ENCODE data around the gene PPIL6.

PPIL6 gene

GRCh38 chr6:109442393-109442924 is 2.0 kb upstream of the PPIL6 start:
- FAIRE-seq = no peak
- TF ChIP-seq TAF1 (IDR thresholded peaks at IDR 0.05; ENCODE audit: low read depth, low read length) (no peak), POLR2A (IDR thresholded peaks at IDR 0.05; ENCODE audit: low read depth, low read length) (no peak)
- no peak for DNase-seq (ENCODE audit: insufficient read length, low spot score)

DNA sequence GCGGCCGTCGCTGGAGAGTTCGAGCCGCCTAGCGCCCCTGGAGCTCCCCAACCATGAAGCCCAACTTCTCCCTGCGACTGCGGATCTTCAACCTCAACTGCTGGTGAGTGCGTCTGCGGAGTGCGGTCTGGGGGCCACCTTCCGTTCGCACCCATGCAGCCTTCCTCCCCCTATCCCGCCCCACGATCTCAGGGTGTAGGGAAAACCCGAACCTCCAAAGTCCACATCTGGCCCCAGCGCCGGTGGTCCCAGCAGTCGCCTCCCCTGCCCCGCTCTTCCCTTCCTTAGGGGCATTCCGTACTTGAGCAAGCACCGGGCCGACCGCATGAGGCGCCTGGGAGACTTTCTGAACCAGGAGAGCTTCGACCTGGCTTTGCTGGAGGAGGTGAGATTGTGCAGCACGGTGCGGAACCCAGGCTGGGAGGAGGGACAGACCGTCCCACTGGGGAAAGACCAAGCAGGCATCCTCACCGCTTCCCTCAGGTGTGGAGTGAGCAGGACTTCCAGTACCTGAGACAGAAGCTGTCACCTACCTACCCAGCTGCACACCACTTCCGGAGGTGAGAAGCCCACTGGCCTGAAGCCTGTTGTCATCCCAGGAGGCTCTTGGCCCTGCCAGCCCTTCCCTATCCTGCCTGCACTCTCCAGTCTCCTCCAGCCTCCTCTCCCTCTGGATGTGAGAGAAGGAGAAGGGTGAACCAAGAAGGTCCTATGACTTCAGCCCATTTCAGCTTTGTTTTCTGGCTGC is 815 bp upstream of the PPIL6 start:
- 0 out of 2 replicates have a peak, but pooled peaks have one; percentile 24 for TF ChIP-seq POLR2A (IDR thresholded peaks at IDR 0.05; ENCODE audit: low read depth, low read length)
- 0 out of 2 replicates have a peak, but pooled peaks have one; percentile 4 for TF ChIP-seq POLR2AphosphoS5 (IDR thresholded peaks at IDR 0.05; ENCODE audit: low read depth, low read length)
- no peak for TF ChIP-seq PAX5 (IDR thresholded peaks at IDR 0.05; ENCODE audit: insufficient read depth, low read length, severe bottlenecking)
- FAIRE-seq (peak; percentile 71), DNase-seq (ENCODE audit: insufficient read length, low spot score) (no peak)

DNA sequence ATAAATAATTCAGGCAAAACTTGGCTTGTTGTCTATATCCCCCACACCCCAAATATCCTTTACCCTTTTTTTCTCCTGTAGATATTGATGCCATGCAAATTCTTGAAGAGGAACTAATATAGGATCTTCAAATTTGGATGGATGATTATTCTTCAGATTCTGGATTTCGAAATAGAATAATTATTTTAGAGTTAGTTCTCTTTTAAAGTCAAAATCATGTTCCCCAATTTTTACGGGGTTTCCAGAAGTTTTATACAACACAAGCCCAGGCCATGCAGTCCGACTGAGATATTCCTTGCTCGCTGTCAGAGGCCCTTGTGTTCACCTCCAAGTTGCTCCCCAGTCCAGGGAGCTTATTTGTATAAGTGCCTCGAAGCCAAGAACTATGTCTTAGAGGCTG is 4.4 kb downstream of the PPIL6 start:
- DNase-seq (ENCODE audit: insufficient read length, low spot score) (no peak), FAIRE-seq (no peak)
- TF ChIP-seq SPI1 (IDR thresholded peaks at IDR 0.05; ENCODE audit: low read depth, low read length) = no peak
- no peak for TF ChIP-seq POLR2A (IDR thresholded peaks at IDR 0.05; ENCODE audit: low read depth, low read length)
- TF ChIP-seq PAX5 (IDR thresholded peaks at IDR 0.05; ENCODE audit: insufficient read depth, low read length, severe bottlenecking) = no peak
- no peak for TF ChIP-seq TAF1 (IDR thresholded peaks at IDR 0.05; ENCODE audit: low read depth, low read length)
- no peak for TF ChIP-seq POLR2AphosphoS5 (IDR thresholded peaks at IDR 0.05; ENCODE audit: low read depth, low read length)
- TF ChIP-seq POU2F2 (IDR thresholded peaks at IDR 0.05; ENCODE audit: low read depth, low read length) = no peak

- TF ChIP-seq PAX5 (IDR thresholded peaks at IDR 0.05; ENCODE audit: insufficient read depth, low read length, severe bottlenecking) = no peak
- no peak for TF ChIP-seq POLR2A (IDR thresholded peaks at IDR 0.05; ENCODE audit: low read depth, low read length)
- TF ChIP-seq POU2F2 (IDR thresholded peaks at IDR 0.05; ENCODE audit: low read depth, low read length) = no peak
- no peak for TF ChIP-seq POLR2AphosphoS5 (IDR thresholded peaks at IDR 0.05; ENCODE audit: low read depth, low read length)
- TF ChIP-seq TAF1 (IDR thresholded peaks at IDR 0.05; ENCODE audit: low read depth, low read length) = no peak
- TF ChIP-seq SPI1 (IDR thresholded peaks at IDR 0.05; ENCODE audit: low read depth, low read length) = no peak
- no peak for FAIRE-seq
- DNase-seq (ENCODE audit: insufficient read length, low spot score) = no peak
These were observed 6.0 kb downstream of the PPIL6 start for GRCh38 chr6:109434456-109434855.

GRCh38 chr6:109429496-109429895 is 10.9 kb downstream of the PPIL6 start:
- no peak for TF ChIP-seq PAX5 (IDR thresholded peaks at IDR 0.05; ENCODE audit: insufficient read depth, low read length, severe bottlenecking)
- no peak for TF ChIP-seq POLR2A (IDR thresholded peaks at IDR 0.05; ENCODE audit: low read depth, low read length)
- TF ChIP-seq SPI1 (IDR thresholded peaks at IDR 0.05; ENCODE audit: low read depth, low read length) = no peak
- no peak for TF ChIP-seq POLR2AphosphoS5 (IDR thresholded peaks at IDR 0.05; ENCODE audit: low read depth, low read length)
- no peak for TF ChIP-seq POU2F2 (IDR thresholded peaks at IDR 0.05; ENCODE audit: low read depth, low read length)
- TF ChIP-seq TAF1 (IDR thresholded peaks at IDR 0.05; ENCODE audit: low read depth, low read length) = no peak
- DNase-seq (ENCODE audit: insufficient read length, low spot score) = no peak
- no peak for FAIRE-seq

DNA sequence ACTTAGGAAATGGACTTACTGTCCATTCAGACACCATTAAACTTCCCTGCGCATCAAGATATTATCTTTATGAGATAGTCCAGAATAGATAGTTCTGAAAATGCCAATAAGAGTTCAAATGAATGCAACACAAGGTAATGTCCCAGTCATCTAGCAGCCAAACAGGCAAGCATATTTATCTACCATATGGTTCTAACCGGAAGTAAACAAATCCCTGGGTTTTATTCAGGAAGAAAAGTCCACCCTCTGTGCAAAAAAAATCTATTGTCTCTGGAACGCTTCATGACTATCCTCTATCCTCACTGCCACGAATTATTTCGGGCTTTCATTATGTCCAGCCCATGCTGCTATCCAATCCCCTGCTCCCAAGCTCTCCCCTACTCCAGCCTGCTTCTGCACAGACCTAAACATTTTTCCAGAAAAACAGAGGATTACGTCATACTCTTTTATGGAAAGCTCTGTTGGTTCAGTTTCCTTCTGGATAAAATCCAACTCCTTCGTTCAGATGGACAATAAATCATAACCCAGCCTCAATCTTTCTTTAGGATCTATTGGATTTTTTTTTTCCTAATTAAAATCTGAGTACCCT is 11.4 kb downstream of the PPIL6 start:
- DNase-seq (ENCODE audit: insufficient read length, low spot score) (no peak), FAIRE-seq (no peak)
- no peak for TF ChIP-seq TAF1 (IDR thresholded peaks at IDR 0.05; ENCODE audit: low read depth, low read length)
- TF ChIP-seq PAX5 (IDR thresholded peaks at IDR 0.05; ENCODE audit: insufficient read depth, low read length, severe bottlenecking) = no peak
- no peak for TF ChIP-seq POLR2AphosphoS5 (IDR thresholded peaks at IDR 0.05; ENCODE audit: low read depth, low read length)

- no peak for TF ChIP-seq SPI1 (IDR thresholded peaks at IDR 0.05; ENCODE audit: low read depth, low read length)
- no peak for TF ChIP-seq POU2F2 (IDR thresholded peaks at IDR 0.05; ENCODE audit: low read depth, low read length)
- no peak for TF ChIP-seq POLR2AphosphoS5 (IDR thresholded peaks at IDR 0.05; ENCODE audit: low read depth, low read length)
- TF ChIP-seq TAF1 (IDR thresholded peaks at IDR 0.05; ENCODE audit: low read depth, low read length) = no peak
- TF ChIP-seq PAX5 (IDR thresholded peaks at IDR 0.05; ENCODE audit: insufficient read depth, low read length, severe bottlenecking) = no peak
- no peak for TF ChIP-seq POLR2A (IDR thresholded peaks at IDR 0.05; ENCODE audit: low read depth, low read length)
- FAIRE-seq (no peak), DNase-seq (ENCODE audit: insufficient read length, low spot score) (no peak)
These were observed 15.5 kb downstream of the PPIL6 start for GRCh38 chr6:109424946-109425345.

- TF ChIP-seq PAX5 (IDR thresholded peaks at IDR 0.05; ENCODE audit: insufficient read depth, low read length, severe bottlenecking) (no peak), TAF1 (IDR thresholded peaks at IDR 0.05; ENCODE audit: low read depth, low read length) (no peak), POU2F2 (IDR thresholded peaks at IDR 0.05; ENCODE audit: low read depth, low read length) (no peak), POLR2A (IDR thresholded peaks at IDR 0.05; ENCODE audit: low read depth, low read length) (no peak), SPI1 (IDR thresholded peaks at IDR 0.05; ENCODE audit: low read depth, low read length) (no peak), POLR2AphosphoS5 (IDR thresholded peaks at IDR 0.05; ENCODE audit: low read depth, low read length) (no peak)
- FAIRE-seq (no peak), DNase-seq (ENCODE audit: insufficient read length, low spot score) (no peak)
These were observed 19.2 kb downstream of the PPIL6 start for GRCh38 chr6:109421184-109421583.

GRCh38 chr6:109420751-109421150 is 19.7 kb downstream of the PPIL6 start:
- TF ChIP-seq POU2F2 (IDR thresholded peaks at IDR 0.05; ENCODE audit: low read depth, low read length) = no peak
- TF ChIP-seq PAX5 (IDR thresholded peaks at IDR 0.05; ENCODE audit: insufficient read depth, low read length, severe bottlenecking) = no peak
- TF ChIP-seq TAF1 (IDR thresholded peaks at IDR 0.05; ENCODE audit: low read depth, low read length) = no peak
- TF ChIP-seq POLR2AphosphoS5 (IDR thresholded peaks at IDR 0.05; ENCODE audit: low read depth, low read length) = no peak
- TF ChIP-seq SPI1 (IDR thresholded peaks at IDR 0.05; ENCODE audit: low read depth, low read length) = no peak
- no peak for TF ChIP-seq POLR2A (IDR thresholded peaks at IDR 0.05; ENCODE audit: low read depth, low read length)
- FAIRE-seq = no peak
- no peak for DNase-seq (ENCODE audit: insufficient read length, low spot score)

DNA sequence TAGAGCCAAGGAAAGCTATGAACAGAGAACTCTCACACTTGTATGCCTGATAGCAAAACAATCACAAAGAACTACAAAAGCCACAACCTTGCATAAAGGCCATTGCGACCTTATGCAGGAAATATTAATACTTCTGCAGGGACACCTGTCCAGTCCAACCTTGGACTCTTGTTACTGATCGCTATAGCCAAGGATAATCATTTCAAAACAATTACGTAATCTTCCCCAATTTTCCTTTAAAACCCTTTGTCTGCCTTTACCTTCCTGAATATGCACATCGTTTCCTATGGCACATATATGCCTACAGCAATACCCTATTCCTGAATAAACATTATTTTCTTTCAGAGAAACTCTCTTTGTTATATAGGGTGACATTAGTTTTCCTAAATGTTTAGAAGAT is 22.8 kb downstream of the PPIL6 start:
- DNase-seq (ENCODE audit: insufficient read length, low spot score) = no peak
- no peak for FAIRE-seq
- TF ChIP-seq SPI1 (IDR thresholded peaks at IDR 0.05; ENCODE audit: low read depth, low read length) (no peak), POU2F2 (IDR thresholded peaks at IDR 0.05; ENCODE audit: low read depth, low read length) (no peak), POLR2A (IDR thresholded peaks at IDR 0.05; ENCODE audit: low read depth, low read length) (no peak), PAX5 (IDR thresholded peaks at IDR 0.05; ENCODE audit: insufficient read depth, low read length, severe bottlenecking) (no peak), POLR2AphosphoS5 (IDR thresholded peaks at IDR 0.05; ENCODE audit: low read depth, low read length) (no peak), TAF1 (IDR thresholded peaks at IDR 0.05; ENCODE audit: low read depth, low read length) (no peak)

All from GM12891 (cell line).